K562 (cell line): ENCODE results near the gene THEM4. TPM values are rescaled to one million over a fixed set of nuclear protein-coding genes. Genes with fewer than 3 reads are reported as not detected.
A peak's percentile ranks its signal among the peaks of the same experiment; 100 is the strongest.

Source experiments
- CEBPB ChIP-seq: fragments of 450-650 bp; IDR thresholded peaks from 2 replicates; pipeline ENCODE4 v1.6.1; 2016; ENCODE audit warnings: missing genetic modification characterization, missing compliant biosample characterization
- FOXA3 ChIP-seq, 2 experiments: fragments of 450-650 bp in 1 of 2; sonication (generic) in 1 of 2; formaldehyde crosslinking; IDR thresholded peaks in 1 of 2; conservative IDR thresholded peaks in 1 of 2; 2 replicates each; pipeline versions ENCODE4 v1.4.0 to v1.8.0; 2020 to 2022; ENCODE audit warnings: mild to moderate bottlenecking in 2 of 2, missing genetic modification reagents in 1 of 2
- MIER1 ChIP-seq: fragments of 450-650 bp; IDR thresholded peaks from 2 replicates; pipeline ENCODE4 v1.6.1; 2016; ENCODE audit warnings: antibody characterized with exemption, mild to moderate bottlenecking, low read depth
- OTX1 ChIP-seq: fragments of 450-650 bp; formaldehyde crosslinking; IDR thresholded peaks from 2 replicates; pipeline ENCODE4 v1.4.0; 2022; ENCODE audit warnings: mild to moderate bottlenecking
- RBBP5 ChIP-seq: fragments of 200-600 bp; sonication (generic); IDR thresholded peaks from 2 replicates; pipeline ENCODE4 v1.6.1; 2012; ENCODE audit warnings: borderline replicate concordance, mild to moderate bottlenecking, low read length, control low read depth, inconsistent platforms; ENCODE audit not compliant: insufficient read depth, poor library complexity, severe bottlenecking
- SRSF3 ChIP-seq: fragments of 200-400 bp; formaldehyde crosslinking; IDR thresholded peaks from 2 replicates; pipeline ENCODE4 v1.6.1; 2016; ENCODE audit warnings: mild to moderate bottlenecking, low read length, moderate library complexity; ENCODE audit not compliant: insufficient read depth
- polyA plus RNA-seq, 8 experiments: library from polyadenylated mRNA; depleted of rRNA in 4 of 8; stranded (reverse) in 5 of 8; unstranded in 3 of 8; fragments of >200 nt; fragmentation: Nextera tagmentation in 2 of 8; fragmentation: Illumina TruSeq in 1 of 8; extraction: Ambion mirVana in 2 of 8; extraction: Trizol in 1 of 8; gene quantifications; 2 replicates each; pipeline versions ENCODE4 v1.2.1 to v1.2.3, GENCODE V29; 2011 to 2014; ENCODE audit warnings: inconsistent platforms in 1 of 8, missing spikeins in 1 of 8
- total RNA-seq, 7 experiments: library from RNA; depleted of rRNA in 6 of 7; stranded (reverse); fragments of >200 nt in 6 of 7; fragmentation: Illumina TruSeq in 2 of 7; extraction: Trizol in 2 of 7; gene quantifications; 2 replicates each; pipeline versions ENCODE4 v1.2.1 to v1.2.3, GENCODE V29; 2011 to 2021; ENCODE audit warnings: low replicate concordance in 1 of 7
- TF ChIP-seq, protein P1 (sequence below), 2 experiments: fragments of 450-650 bp; formaldehyde crosslinking in 1 of 2; IDR thresholded peaks; 2 replicates each; pipeline versions ENCODE4 v1.4.0 to v1.6.1; 2014 to 2020; ENCODE audit warnings: mild to moderate bottlenecking in 2 of 2, borderline replicate concordance in 1 of 2, low read depth in 1 of 2
- TF ChIP-seq, protein P2 (sequence below): fragments of 250-450 bp; sonication (Bioruptor Pico); IDR thresholded peaks from 2 replicates; pipeline ENCODE4 v1.4.0; 2020; ENCODE audit warnings: mild to moderate bottlenecking, moderate library complexity

The THEM4 gene
- total and polyA plus RNA-seq, 9 of the 15 experiments (the other 6 are each of a cell fraction or from before 2014, with no cell fraction given): 8.6 to 71.9 (median 35.3) TPM

DNA sequence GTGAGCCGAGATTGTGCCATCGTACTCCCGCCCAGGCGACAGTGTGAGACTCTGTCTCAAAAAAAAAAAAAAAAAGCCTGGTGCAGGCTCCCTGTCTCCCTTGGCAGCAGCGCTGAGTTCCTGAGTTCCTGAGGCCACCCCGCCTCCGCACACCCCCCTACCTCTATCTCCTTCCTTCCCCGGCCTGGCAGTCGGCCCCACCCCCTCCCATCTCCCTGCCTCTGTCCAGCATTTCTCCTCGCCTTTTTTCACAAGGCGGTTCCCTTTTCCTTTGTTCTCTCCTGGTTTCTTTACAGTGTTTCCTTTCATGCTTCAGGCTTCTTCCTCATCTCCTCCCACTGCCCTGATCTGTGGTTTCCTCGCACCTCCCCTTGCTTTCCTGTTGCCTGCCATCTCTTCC lies 80.4 kb downstream of the THEM4 start (continued):
- TF ChIP-seq, protein P1, sequence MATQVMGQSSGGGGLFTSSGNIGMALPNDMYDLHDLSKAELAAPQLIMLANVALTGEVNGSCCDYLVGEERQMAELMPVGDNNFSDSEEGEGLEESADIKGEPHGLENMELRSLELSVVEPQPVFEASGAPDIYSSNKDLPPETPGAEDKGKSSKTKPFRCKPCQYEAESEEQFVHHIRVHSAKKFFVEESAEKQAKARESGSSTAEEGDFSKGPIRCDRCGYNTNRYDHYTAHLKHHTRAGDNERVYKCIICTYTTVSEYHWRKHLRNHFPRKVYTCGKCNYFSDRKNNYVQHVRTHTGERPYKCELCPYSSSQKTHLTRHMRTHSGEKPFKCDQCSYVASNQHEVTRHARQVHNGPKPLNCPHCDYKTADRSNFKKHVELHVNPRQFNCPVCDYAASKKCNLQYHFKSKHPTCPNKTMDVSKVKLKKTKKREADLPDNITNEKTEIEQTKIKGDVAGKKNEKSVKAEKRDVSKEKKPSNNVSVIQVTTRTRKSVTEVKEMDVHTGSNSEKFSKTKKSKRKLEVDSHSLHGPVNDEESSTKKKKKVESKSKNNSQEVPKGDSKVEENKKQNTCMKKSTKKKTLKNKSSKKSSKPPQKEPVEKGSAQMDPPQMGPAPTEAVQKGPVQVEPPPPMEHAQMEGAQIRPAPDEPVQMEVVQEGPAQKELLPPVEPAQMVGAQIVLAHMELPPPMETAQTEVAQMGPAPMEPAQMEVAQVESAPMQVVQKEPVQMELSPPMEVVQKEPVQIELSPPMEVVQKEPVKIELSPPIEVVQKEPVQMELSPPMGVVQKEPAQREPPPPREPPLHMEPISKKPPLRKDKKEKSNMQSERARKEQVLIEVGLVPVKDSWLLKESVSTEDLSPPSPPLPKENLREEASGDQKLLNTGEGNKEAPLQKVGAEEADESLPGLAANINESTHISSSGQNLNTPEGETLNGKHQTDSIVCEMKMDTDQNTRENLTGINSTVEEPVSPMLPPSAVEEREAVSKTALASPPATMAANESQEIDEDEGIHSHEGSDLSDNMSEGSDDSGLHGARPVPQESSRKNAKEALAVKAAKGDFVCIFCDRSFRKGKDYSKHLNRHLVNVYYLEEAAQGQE (IDR thresholded peaks at IDR 0.05; ENCODE audit: borderline replicate concordance): peak; percentile 96
- TF ChIP-seq, protein P1 (CRISPR knock-in tag; IDR thresholded peaks at IDR 0.05; ENCODE audit: low read depth): 0 out of 2 replicates have a peak, but pooled peaks have one; percentile 35
- TF ChIP-seq, protein P2, sequence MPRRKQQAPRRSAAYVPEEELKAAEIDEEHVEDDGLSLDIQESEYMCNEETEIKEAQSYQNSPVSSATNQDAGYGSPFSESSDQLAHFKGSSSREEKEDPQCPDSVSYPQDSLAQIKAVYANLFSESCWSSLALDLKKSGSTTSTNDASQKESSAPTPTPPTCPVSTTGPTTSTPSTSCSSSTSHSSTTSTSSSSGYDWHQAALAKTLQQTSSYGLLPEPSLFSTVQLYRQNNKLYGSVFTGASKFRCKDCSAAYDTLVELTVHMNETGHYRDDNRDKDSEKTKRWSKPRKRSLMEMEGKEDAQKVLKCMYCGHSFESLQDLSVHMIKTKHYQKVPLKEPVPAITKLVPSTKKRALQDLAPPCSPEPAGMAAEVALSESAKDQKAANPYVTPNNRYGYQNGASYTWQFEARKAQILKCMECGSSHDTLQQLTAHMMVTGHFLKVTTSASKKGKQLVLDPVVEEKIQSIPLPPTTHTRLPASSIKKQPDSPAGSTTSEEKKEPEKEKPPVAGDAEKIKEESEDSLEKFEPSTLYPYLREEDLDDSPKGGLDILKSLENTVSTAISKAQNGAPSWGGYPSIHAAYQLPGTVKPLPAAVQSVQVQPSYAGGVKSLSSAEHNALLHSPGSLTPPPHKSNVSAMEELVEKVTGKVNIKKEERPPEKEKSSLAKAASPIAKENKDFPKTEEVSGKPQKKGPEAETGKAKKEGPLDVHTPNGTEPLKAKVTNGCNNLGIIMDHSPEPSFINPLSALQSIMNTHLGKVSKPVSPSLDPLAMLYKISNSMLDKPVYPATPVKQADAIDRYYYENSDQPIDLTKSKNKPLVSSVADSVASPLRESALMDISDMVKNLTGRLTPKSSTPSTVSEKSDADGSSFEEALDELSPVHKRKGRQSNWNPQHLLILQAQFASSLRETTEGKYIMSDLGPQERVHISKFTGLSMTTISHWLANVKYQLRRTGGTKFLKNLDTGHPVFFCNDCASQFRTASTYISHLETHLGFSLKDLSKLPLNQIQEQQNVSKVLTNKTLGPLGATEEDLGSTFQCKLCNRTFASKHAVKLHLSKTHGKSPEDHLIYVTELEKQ (CRISPR knock-in tag): no peak
- TF ChIP-seq MIER1 (peak; percentile 84), RBBP5 (no peak), OTX1 (CRISPR knock-in tag) (0 out of 2 replicates have a peak, but pooled peaks have one; percentile 12), CEBPB (tag) (no peak), SRSF3 (no peak), FOXA3 (CRISPR knock-in tag; conservative IDR thresholded peaks at IDR 0.05 in 1 of 2, IDR thresholded peaks at IDR 0.05 in 1 of 2) (no peak)
